GM18517 (cell line): Measurements from ENCODE around the gene ITGBL1.

Experiments
- ATAC-seq: cut with Tn5 transposase; IDR thresholded peaks from one replicate; pipeline ENCODE4 v1.9.1; 2021; ENCODE audit warnings: mild to moderate bottlenecking, moderate library complexity; ENCODE audit not compliant: unreplicated experiment

Gene ITGBL1

DNA sequence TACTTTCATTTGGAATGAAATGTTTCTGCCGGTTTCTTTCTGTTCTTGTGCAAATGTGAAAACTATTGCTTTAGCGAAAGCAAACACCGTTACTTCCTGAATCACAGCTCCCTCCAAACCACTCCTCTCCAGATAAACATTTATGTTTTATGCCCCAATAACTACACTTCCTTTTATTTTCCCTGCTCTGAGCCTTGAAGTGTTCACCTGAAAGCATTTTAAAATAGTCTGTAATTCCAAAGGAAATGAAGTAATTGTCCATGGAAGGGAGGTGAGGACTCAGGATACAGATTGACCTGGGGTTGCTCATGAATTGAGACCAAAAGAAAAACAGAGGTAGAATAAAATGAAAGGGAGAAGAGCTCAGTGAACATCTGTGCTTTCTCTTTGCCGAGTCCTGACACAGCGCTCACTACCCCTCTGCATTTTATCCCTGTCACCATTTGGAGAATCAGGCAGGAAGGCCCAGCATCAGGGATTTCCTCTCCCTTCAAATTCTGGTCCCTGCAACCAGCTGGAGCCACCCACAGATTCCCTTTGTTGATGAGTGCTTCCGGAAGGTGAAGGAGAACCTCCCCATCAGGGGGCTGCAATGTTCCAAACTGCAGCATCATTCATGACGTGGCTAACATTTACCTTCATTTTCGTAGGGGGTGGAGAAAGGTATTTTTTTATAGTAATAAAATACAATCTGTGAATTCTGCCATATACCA, 171.9 kb downstream of the ITGBL1 start:
- no peak for ATAC-seq

DNA sequence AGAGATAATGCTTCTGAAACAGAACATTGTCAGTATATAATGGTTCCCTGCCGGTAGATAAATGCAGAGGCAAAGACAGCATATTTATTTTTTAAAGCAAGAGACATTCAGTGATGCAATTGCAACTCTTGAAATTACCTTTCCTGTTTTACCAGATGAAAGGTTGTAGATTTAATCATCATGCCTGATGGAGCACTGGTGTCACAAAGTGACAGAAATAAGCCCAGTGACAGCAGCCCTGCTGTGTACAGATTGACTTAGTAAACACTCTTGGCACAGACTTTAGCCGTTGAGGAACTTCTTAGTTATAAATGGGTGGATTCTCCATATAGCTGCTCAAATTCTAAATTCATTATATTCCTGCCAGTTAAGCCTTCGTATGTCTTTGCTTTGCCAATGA, 172.5 kb downstream of the ITGBL1 start:
- no peak for ATAC-seq

- peak; percentile 99 for ATAC-seq
Measured at GRCh38 chr13:101626925-101627555, 174.6 kb downstream of the ITGBL1 start.

DNA sequence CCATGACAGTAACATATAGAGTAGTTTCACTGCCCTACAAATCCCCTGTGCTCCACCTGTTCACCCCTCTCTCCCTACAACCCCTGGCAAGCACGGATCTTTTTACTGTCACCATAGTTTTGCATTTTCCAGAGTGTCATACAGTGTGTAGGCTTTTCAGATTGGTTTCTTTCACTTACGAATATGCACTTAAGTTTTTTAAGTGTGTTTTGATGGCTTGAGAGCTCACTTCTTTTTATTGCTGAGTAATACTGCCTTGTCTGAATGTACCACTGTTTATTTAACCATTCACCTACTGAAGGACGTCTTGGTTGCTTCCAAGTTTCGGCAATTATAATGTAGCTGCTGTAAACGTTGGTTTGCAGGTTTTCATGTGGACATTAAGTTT, 175.1 kb downstream of the ITGBL1 start:
- peak; percentile 29 for ATAC-seq

- ATAC-seq, result no peak
Measured at GRCh38 chr13:101628900-101629299, 176.4 kb downstream of the ITGBL1 start.

DNA sequence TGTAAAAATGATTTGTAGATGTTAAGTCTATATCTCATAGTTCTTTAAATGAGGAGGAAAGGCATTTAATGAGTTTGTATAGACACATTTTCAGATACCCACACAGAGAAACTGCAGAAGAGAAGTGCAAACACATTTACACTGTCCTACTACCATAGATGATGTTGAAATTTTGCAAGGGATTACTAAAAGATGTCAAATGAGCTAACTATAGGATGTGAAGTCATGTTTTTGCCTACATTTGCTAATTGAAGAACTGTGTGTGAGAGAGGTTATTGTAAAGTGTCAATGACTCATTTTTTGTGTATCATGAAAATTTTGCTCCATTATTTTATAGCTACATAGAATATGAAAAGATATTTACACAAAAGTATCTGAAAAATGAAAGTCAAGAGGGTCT, 178.9 kb downstream of the ITGBL1 start:
- no peak for ATAC-seq

DNA sequence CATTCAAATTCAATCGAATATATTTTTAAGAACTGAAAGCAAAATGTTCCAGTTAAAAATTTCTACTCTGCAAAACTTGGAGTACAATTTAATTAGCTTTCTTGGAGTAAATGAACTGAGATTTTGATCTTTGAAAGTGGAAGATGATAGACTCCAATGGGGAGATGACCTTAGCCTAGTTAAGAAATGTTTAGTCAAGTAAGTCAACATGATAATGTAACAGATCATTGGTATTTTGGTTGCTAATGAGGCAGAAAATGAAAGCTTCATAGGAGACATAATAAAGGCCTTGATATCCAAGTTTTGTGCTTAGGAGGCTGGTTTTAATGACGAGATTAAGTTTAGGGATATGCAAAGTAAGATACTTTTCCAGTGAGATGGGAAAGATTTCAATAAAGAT, 181.7 kb downstream of the ITGBL1 start:
- ATAC-seq, result no peak

DNA sequence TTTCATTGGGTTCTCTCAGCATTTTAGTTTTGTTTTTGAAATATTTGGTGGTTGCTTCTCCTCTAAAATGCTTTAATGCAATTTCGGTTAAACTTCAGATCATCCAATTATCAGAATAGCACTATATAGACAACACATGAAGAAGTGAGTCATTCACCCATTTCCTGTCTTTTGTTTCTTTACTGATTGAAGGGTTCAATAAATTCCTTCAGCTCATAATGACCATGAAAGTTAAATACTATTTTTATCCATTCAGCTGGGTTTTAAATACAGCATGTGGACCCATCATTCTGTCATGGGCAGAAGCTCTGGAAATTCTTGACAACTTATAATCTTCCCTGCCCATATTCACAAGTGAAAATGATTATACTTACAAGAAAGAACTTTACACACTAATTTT, 187.2 kb downstream of the ITGBL1 start:
- no peak for ATAC-seq

GRCh38 chr13:101640788-101641400, 188.4 kb downstream of the ITGBL1 start:
- no peak for ATAC-seq

GRCh38 chr13:101645871-101646270, 193.4 kb downstream of the ITGBL1 start:
- ATAC-seq, result no peak

- no peak for ATAC-seq
Measured at GRCh38 chr13:101647760-101648159, 195.3 kb downstream of the ITGBL1 start.

- ATAC-seq, result no peak
Measured at GRCh38 chr13:101648766-101649487, 196.5 kb downstream of the ITGBL1 start.

- no peak for ATAC-seq
Measured at GRCh38 chr13:101649488-101650126, 197.1 kb downstream of the ITGBL1 start.

GRCh38 chr13:101654883-101655282, 202.4 kb downstream of the ITGBL1 start:
- no peak for ATAC-seq

DNA sequence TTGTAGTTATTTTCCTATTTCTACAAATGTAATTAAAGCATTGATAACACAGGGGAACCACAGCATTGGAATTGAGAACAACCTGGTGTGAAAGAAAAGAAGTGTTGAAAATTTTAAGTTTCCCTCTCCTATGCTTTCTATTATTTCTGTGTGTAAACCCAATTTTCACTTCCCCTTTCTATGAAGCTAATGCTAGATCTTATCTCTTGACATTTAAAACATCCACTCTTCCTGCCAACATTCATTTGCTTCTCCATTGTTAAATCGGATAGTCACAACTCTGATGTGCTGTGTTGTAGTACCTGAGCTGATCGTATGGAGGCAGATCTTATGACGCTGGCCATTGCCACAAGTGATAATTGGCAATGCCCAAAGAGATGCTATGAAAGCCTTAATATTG, 203.0 kb downstream of the ITGBL1 start:
- peak; percentile 74 for ATAC-seq

DNA sequence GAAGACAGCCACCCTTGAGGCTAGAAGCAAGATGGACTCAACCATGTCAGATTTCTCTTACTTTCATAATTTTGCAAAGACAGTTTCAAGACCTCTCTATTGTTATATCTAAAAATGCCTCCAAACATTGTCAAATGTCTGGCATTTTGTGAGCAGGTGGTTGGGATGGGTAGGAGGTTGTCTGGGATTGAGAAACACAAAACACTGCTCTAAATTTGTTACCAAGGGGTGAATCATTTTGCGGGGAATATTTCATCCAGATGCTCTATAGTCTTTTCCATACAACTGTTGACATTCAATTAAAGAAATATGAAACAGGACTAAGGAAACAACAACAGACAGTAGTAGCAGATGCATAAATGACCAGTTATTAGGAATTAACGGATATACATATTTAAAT, 208.2 kb downstream of the ITGBL1 start:
- no peak for ATAC-seq

- no peak for ATAC-seq
Measured at GRCh38 chr13:101661839-101662238, 209.4 kb downstream of the ITGBL1 start.

GRCh38 chr13:101673360-101674105, 221.1 kb downstream of the ITGBL1 start:
- ATAC-seq, result no peak

DNA sequence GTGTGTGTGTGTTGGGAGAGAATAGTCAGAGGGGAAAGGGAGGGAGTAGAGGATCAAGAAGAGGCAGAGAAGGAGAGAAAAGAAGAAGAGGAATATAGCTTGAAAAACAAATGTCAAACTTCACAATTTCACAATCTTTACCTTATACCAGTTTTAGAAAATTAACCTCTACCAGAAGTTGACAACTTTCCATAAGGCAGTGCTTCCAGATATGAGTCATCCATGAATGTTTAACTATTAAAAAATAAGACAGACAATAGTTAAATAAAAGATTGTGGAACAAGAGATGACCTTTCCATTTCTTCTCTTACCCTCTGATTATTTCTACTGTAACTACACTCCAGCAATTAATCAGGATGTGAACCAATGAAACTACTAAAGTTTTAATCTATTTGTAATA, 229.4 kb downstream of the ITGBL1 start:
- no peak for ATAC-seq

DNA sequence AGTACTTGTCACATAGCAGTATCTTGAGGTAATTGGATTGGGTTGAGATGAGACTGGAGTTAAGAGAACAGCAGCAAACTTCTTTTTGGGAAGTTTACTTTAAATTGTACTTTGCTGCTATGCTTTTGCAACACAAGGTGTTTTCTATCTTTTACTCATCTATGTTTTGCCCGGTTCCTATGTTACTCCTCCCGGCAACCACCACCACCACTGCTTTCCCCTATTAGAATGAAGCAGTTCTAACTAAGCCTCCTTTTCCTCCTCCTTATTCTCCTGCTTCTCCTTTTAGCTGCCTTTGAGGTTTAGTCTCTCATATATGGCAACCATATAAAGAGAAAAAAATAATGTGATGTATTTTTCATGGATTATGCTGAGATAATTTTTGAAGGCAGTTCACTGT, 233.5 kb downstream of the ITGBL1 start:
- no peak for ATAC-seq

- no peak for ATAC-seq
Measured at GRCh38 chr13:101690871-101691270, 238.4 kb downstream of the ITGBL1 start.
